Ishikawa (cell line): ENCODE data around the gene HOXA6.
A peak's percentile ranks its signal among the peaks of the same experiment; 100 is the strongest.

Source experiments
- CEBPB ChIP-seq: IDR thresholded peaks from 2 replicates; pipeline ENCODE4 v1.6.1; 2012
- CREB1 ChIP-seq: IDR thresholded peaks from 2 replicates; pipeline ENCODE4 v1.6.1; 2012; ENCODE audit warnings: low read depth
- EGR1 ChIP-seq: IDR thresholded peaks from 2 replicates; pipeline ENCODE4 v1.6.1; 2012
- EP300 ChIP-seq: IDR thresholded peaks from 2 replicates; pipeline ENCODE4 v1.6.1; 2012; ENCODE audit warnings: borderline replicate concordance
- FOXM1 ChIP-seq: IDR thresholded peaks from 2 replicates; pipeline ENCODE4 v1.6.1; 2012; ENCODE audit warnings: low read depth, borderline replicate concordance
- NFIC ChIP-seq: IDR thresholded peaks from 2 replicates; pipeline ENCODE4 v1.6.1; 2012
- RAD21 ChIP-seq: IDR thresholded peaks from 2 replicates; pipeline ENCODE4 v1.6.1; 2012; ENCODE audit warnings: low read depth
- TAF1 ChIP-seq: IDR thresholded peaks from 2 replicates; pipeline ENCODE4 v1.6.1; 2012; ENCODE audit warnings: low read depth, mild to moderate bottlenecking
- TCF12 ChIP-seq: IDR thresholded peaks from 2 replicates; pipeline ENCODE4 v1.6.1; 2012; ENCODE audit warnings: low read depth
- TEAD4 ChIP-seq: IDR thresholded peaks from 2 replicates; pipeline ENCODE4 v1.6.1; 2012
- YY1 ChIP-seq: IDR thresholded peaks from 2 replicates; pipeline ENCODE4 v1.6.1; 2012; ENCODE audit warnings: low read depth
- ZBTB7A ChIP-seq: IDR thresholded peaks from 2 replicates; pipeline ENCODE4 v1.6.1; 2012; ENCODE audit warnings: low read depth
- TF ChIP-seq, protein P1 (sequence below): IDR thresholded peaks from 2 replicates; pipeline ENCODE4 v1.6.1; 2012
- TF ChIP-seq, protein P2 (sequence below): IDR thresholded peaks from 2 replicates; pipeline ENCODE4 v1.6.1; 2012
- TF ChIP-seq, protein P3 (sequence below): IDR thresholded peaks from 2 replicates; pipeline ENCODE4 v1.6.1; 2012; ENCODE audit warnings: low read depth, mild to moderate bottlenecking

HOXA6 gene

DNA sequence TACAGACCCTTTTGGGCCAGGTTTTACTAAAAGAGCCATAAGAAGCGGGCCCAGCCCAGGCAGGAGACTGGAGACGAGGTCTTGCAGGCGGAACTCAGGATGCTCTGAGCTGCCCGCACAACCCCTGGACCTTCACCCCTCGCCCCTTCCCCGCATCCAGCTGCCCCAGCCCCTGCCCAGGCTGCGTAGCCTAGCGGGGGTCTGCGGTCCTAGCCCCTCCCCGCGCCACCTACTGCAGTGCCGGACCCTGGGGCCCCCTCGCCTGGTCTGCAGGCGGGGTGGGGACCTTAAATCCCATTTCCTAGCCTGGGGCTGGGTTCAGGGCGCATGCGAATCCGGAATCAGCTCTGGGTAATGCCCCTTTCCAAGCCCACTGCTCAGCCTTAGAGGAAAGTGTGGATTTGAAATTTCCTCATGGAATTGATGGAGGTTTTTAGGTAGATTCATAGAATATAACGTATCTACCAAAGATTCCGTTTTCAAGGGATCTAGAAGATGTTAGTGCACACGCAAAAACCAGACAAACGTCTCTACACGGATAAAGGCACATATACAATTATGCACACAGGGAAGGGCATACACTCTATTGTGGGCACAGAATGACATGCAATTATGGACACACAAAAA, 5.4 kb upstream of the HOXA6 start:
- TF ChIP-seq TEAD4 = no peak
- TF ChIP-seq CREB1 = no peak
- no peak for TF ChIP-seq FOXM1
- TF ChIP-seq NFIC = no peak
- TF ChIP-seq EP300 = no peak
- TF ChIP-seq TCF12 = no peak
- TF ChIP-seq, protein P1, sequence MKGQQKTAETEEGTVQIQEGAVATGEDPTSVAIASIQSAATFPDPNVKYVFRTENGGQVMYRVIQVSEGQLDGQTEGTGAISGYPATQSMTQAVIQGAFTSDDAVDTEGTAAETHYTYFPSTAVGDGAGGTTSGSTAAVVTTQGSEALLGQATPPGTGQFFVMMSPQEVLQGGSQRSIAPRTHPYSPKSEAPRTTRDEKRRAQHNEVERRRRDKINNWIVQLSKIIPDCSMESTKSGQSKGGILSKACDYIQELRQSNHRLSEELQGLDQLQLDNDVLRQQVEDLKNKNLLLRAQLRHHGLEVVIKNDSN = no peak
- TF ChIP-seq EGR1 = no peak
- no peak for TF ChIP-seq ZBTB7A
- TF ChIP-seq RAD21 = no peak
- TF ChIP-seq TAF1 = no peak
- no peak for TF ChIP-seq YY1
- TF ChIP-seq, protein P2, sequence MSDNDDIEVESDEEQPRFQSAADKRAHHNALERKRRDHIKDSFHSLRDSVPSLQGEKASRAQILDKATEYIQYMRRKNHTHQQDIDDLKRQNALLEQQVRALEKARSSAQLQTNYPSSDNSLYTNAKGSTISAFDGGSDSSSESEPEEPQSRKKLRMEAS = no peak
- TF ChIP-seq, protein P3, sequence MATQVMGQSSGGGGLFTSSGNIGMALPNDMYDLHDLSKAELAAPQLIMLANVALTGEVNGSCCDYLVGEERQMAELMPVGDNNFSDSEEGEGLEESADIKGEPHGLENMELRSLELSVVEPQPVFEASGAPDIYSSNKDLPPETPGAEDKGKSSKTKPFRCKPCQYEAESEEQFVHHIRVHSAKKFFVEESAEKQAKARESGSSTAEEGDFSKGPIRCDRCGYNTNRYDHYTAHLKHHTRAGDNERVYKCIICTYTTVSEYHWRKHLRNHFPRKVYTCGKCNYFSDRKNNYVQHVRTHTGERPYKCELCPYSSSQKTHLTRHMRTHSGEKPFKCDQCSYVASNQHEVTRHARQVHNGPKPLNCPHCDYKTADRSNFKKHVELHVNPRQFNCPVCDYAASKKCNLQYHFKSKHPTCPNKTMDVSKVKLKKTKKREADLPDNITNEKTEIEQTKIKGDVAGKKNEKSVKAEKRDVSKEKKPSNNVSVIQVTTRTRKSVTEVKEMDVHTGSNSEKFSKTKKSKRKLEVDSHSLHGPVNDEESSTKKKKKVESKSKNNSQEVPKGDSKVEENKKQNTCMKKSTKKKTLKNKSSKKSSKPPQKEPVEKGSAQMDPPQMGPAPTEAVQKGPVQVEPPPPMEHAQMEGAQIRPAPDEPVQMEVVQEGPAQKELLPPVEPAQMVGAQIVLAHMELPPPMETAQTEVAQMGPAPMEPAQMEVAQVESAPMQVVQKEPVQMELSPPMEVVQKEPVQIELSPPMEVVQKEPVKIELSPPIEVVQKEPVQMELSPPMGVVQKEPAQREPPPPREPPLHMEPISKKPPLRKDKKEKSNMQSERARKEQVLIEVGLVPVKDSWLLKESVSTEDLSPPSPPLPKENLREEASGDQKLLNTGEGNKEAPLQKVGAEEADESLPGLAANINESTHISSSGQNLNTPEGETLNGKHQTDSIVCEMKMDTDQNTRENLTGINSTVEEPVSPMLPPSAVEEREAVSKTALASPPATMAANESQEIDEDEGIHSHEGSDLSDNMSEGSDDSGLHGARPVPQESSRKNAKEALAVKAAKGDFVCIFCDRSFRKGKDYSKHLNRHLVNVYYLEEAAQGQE = no peak
- no peak for TF ChIP-seq CEBPB

DNA sequence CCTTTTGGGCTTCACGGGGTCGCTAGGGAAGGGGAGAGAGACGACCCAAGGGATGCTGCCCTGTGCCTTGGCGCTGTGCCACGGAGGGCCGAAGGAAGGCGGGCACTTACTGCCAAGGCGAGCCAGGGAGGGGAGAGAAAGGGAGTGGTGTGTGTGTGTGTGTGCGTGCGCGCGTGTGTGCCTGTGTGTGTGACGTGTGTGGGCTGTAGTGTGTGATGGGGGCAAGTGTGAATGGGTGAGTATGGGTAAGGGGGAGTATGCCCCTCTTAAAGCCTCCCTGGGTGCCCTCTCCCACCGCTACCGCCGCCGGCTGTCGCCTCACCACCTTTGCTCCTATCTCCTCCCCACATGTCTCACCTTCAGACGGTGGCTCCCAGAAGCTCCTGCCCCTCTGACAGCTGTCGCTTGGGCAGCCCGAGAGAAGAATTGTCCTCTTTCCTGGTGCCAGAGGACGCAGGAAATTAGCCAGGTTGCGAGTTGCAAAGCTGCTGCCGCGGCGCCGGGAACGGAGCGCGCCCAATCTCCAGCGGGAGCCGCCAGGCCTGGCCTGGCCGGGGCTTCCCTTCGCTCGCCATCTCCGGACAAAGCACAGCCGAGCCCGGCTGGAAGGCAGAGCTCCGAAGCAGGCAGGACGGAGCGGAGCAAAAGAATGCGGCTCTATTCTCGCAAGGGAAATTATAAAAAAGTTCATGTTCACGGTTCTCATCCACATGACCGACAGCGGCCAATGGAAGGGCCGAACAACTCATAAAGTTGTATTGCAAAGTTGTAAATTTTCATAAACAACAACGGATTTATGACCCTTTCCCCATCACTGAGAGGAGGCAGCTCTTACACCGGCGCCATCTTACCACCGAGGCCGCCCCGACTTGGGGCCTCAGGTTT, 4.6 kb upstream of the HOXA6 start, which contains the start of gene HOXA3:
Gene HOXA3 (minus strand): TSS at position 653 of the 885 bp plus-strand sequence. CDS start 41,943 bp downstream, outside the sequence.
- no peak for TF ChIP-seq FOXM1
- TF ChIP-seq, protein P2 = no peak

DNA sequence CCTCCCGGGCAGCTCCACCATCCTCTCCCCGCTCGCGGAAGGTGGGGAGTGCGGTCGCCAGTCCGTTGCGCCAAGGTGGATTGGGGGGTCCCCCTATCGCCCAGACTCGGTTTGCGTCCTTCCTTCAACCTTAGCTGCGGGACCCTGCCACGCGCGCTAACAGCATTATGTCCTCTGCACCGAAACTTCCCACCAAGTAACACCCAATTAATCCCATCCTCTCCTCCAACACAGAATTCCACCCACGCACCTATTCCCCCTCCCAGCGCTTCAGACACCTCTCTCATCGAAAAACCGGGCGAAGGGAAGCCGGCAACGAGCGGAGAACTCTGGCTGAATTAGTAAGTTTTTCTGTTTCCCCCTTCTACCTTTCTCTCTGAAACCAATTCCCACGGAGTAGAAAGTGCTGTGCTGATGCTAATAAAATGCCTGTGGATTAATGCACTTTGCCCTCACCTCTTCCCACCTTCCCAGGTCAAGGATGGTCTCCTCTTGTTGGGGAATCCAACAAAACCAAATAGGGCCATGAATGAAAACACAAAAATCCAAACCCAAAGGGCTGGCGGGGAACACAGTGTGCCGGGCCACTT, 3.9 kb upstream of the HOXA6 start:
- no peak for TF ChIP-seq CREB1
- TF ChIP-seq YY1 = no peak
- no peak for TF ChIP-seq EGR1
- TF ChIP-seq TEAD4 = no peak
- no peak for TF ChIP-seq RAD21
- no peak for TF ChIP-seq CEBPB
- no peak for TF ChIP-seq EP300
- no peak for TF ChIP-seq ZBTB7A
- TF ChIP-seq, protein P2 = no peak
- TF ChIP-seq TCF12 = no peak
- no peak for TF ChIP-seq TAF1
- TF ChIP-seq, protein P3 = no peak
- no peak for TF ChIP-seq FOXM1
- TF ChIP-seq, protein P1 = no peak
- no peak for TF ChIP-seq NFIC

DNA sequence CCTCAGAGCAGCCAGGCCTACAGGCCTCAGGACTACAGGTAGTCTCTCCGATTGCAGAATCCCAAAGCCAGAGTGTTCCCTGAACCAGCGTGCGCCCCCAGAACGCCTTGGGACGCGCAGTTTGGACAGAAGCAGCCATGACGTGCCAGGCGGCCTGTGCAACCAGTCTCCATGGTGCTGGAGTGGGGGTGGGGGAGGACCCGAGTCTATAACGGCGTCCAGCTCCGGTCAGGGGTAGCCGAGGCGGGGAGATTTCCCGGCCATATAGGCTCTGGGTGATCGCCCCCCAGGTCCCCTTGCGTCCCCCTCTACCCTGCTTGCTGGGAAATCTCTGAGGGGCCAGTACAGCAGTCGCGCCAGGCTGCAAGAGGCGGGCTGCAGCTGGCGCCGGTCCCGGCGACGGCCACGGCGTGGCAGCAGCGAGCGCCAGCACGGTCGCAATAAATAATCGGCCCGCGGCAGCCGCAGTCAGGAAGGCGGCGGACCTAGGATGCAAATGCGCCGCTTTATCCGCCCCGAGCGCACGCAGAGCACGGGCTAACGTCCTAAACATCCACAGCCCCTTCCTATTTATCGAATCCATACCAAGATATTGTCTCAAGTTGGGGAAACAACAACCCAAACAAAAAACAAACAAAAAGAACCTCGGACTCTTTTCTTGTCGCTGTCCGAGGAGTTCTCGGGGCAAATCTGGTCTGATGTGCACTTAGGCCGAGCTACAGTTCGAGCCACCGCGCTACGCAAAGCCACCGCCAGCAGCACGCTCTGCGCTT, 3.2 kb upstream of the HOXA6 start:
- TF ChIP-seq RAD21 (peak; percentile 47; the same call in 1 of the 2 replicates), YY1 (peak; percentile 73; the same call in 1 of the 2 replicates), TCF12 (peak; percentile 39; the same call in 1 of the 2 replicates), NFIC (0 out of 2 replicates have a peak, but pooled peaks have one; percentile 40), ZBTB7A (peak; percentile 39; the same call in 1 of the 2 replicates), TEAD4 (peak; percentile 6; the same call in 1 of the 2 replicates), TAF1 (peak; percentile 47; the same call in 1 of the 2 replicates), CREB1 (no peak), CEBPB (no peak), EGR1 (0 out of 2 replicates have a peak, but pooled peaks have one; percentile 8)
- TF ChIP-seq, protein P1 = no peak
- TF ChIP-seq, protein P2 = peak; percentile 28
- TF ChIP-seq, protein P3 = peak; percentile 64
